ENCODE data around the gene SPATS1.

GRCh38 chr6:44361947-44362346 is 19.5 kb downstream of the SPATS1 start:
- TF ChIP-seq CTCF (conservative IDR thresholded peaks at IDR 0.05; ENCODE audit: low read depth, low read length) (no peak), EZH2 (IDR thresholded peaks at IDR 0.05; ENCODE audit: low read length, unreplicated experiment) (no peak)
